ENCODE results near the gene TIMP2.

DNA sequence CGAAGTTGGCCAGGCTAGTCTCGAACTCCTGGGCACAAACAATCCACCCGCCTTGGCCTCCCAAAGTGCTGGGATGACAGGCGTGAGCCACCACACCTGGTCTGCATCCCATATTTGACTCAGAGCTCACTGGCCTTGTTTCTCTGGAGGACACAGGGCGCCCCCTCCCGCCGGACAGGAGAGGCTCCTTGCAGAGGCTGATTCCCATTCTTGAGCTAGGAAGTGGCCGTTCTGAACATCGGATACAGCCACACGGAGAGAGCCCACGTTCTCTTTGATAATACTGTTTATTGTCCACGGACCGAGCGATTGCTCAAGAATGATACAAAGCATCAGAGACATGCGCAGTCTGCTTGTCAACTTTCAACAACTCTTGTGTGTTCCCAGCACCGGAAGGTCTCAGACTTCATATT is 72.5 kb downstream of the TIMP2 start:
- TF ChIP-seq EZH2 (IDR thresholded peaks at IDR 0.05; ENCODE audit: insufficient read depth, poor library complexity, severe bottlenecking) (no peak), EZH2phosphoT487 (IDR thresholded peaks at IDR 0.05; ENCODE audit: insufficient read depth, low read depth) (no peak)

Measured in GM23248 (cell line).